Heart right ventricle (tissue), 16 donors: Measurements from ENCODE around the gene ADCY7. TPM values are rescaled to one million over a fixed set of nuclear protein-coding genes. Genes with fewer than 3 reads are reported as not detected.

ENCODE experiments used
- ATAC-seq, 8 donors: fragments of 200-7000 bp; cut with Tn5 transposase; one replicate each; pipeline ENCODE4 v1.9.1; 2020; ENCODE audit warnings: mild to moderate bottlenecking in 8 of 8, moderate library complexity in 8 of 8, moderate number of reproducible peaks in 1 of 8
- DNase-seq, 2 donors: peaks; one replicate each; pipeline ENCODE4 v3.0.0-alpha.2; 2020
- H3K27ac ChIP-seq, 10 donors: fragments of 200-600 bp; sonication (generic) in 2 of 10; one replicate each; pipeline versions ENCODE4 v1.5.0 to v1.8.0; 2020 to 2022; ENCODE audit warnings: mild to moderate bottlenecking in 3 of 10
- H3K27me3 ChIP-seq, 7 donors: fragments of 200-600 bp; one replicate each; pipeline ENCODE4 v1.8.0; 2021 to 2022; ENCODE audit warnings: mild to moderate bottlenecking in 2 of 7
- H3K36me3 ChIP-seq, 9 donors: fragments of 200-600 bp; sonication (generic) in 1 of 9; one replicate each; pipeline versions ENCODE4 v1.5.0 to v1.8.0; 2020 to 2022; ENCODE audit warnings: mild to moderate bottlenecking in 2 of 9
- H3K4me1 ChIP-seq, 9 donors: fragments of 200-600 bp; sonication (generic) in 1 of 9; one replicate each; pipeline versions ENCODE4 v1.5.0 to v1.8.0; 2020 to 2022; ENCODE audit warnings: mild to moderate bottlenecking in 4 of 9
- H3K4me3 ChIP-seq, 10 donors: fragments of 200-600 bp; sonication (generic) in 2 of 10; one replicate each; pipeline versions ENCODE4 v1.5.0 to v1.8.0; 2020 to 2022; ENCODE audit warnings: mild to moderate bottlenecking in 7 of 10, moderate library complexity in 2 of 10
- H3K9me3 ChIP-seq, 11 donors: fragments of 200-600 bp in 10 of 11; sonication (generic) in 2 of 11; one replicate each; pipeline versions ENCODE4 v1.5.0 to v1.8.0; 2013 to 2022; ENCODE audit warnings: mild to moderate bottlenecking in 2 of 11, control low read depth in 1 of 11, moderate library complexity in 1 of 11
- WGBS, 2 donors: extraction: QIAGEN DNeasy Blood & Tissue Kit; methylation state at CpG; one replicate each; pipeline ENCODE4 v1.1.7; 2013; ENCODE audit warnings: inconsistent platforms in 1 of 2; 5-methylcytosine and 5-hydroxymethylcytosine counted together
- intact Hi-C, 10 donors: fragments of 100-400 bp; cut with DNase I; formaldehyde crosslinking; loops; one replicate each; pipeline versions ENCODE4 v1.11.1 to v1.14.2; 2022
- polyA plus RNA-seq, 2 donors: library from polyadenylated mRNA; stranded (reverse); fragments of 200-250 nt; gene quantifications; one replicate each; pipeline ENCODE4 v1.2.3, GENCODE V29; 2013
- total RNA-seq, 10 donors: library from RNA; stranded (reverse); fragmentation: NEBNext Ultra II Directional in 3 of 10; extraction: Animal tissue kit (Norgen Biotek cat#: 25700) in 3 of 10; gene quantifications; one replicate each; pipeline versions ENCODE4 v1.2.1 to v1.2.4, GENCODE V29; 2021 to 2023
- TF ChIP-seq, protein P1 (sequence below), 9 donors: fragments of 200-600 bp; sonication (generic) in 2 of 9; IDR thresholded peaks; one replicate each; pipeline versions ENCODE4 v1.5.0 to v1.8.0; 2021 to 2022; ENCODE audit warnings: antibody characterized with exemption in 9 of 9, mild to moderate bottlenecking in 5 of 9, moderate library complexity in 1 of 9
- donor health status: Arrhythmogenic right ventricular cardiomyopathy.
- donor health status: ischemic (EF 13 %, LVEDD 7.1; RV severe dilation, severe dysfunction).
- donor health status: healthy with polysubstance abuse.
- donor health status: DM: no; HTN: yes; CAD: no.
- donor health status: DM: no; HTN: no; CAD: no.
- donor health status: ischemic (EF 25% LVEDD 6.9; RV normal size, moderate dysfunction).
- donor health status: ischemic (EF 25% LVEDD 5.7; RV mildly dilated, moderate dysfunction).
- donor health status: healthy.
- donor health status: DM: yes; HTN: yes; CAD: no.
- donor health status: Ischemic cardiomyopathy.
- donor health status: ischemic (EF 35%, LVEDD 5.7; RV mildly dilated, moderate dysfunction).
- donor health status: nonischemic (EF 11% LVEDD 7.7; RV severe dilation, severe dysfunction).
- donor health status: DM: yes; HTN: yes; CAD: no.
- donor health status: PGD.
- donor health status: ischemic (EF 29% LVEDD 5.4; RV normal size, mild dysfunction).
- donor health status: nonischemic (EF 23%, LVEDD 6.1; RV moderate dilation, normal function).

The ADCY7 gene
- total and polyA plus RNA-seq, 12 donors = 2.2 to 25.5 (median 4.7) TPM

DNA sequence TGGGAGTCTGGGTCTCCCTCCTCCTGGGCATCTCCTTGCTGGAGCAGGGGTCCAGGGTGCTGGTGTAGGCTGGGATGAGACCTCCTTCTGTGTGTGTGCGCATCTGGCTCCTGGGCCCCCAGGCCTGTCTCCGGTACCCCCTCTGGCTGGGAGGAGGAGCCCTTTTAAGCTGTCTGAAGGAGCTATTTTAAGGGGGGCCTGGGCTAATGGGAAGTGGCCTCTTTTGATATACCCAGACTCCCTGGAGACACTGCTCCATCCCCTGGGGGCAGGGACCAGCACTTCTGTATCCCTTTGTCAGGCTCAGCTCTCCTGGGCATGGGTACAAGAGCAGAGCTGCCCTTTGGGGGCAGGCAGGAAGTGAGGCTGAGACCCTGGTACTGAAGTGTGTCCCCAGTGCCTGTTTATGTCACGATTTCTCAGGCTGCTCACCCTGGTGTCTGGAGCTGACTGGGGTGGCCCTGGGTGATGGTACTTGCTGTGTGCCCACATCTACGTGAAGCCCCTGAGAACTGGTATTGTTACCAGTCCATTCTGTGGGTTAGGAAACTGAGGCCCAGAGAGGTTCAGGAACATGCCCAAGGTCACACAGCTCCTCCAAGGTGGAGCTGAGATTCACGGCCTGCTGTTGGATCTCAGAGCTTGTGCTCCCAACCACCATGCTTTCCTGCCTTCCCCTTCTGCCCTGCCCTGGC is 6.5 kb downstream of the ADCY7 start:
- DNase-seq (no peak), ATAC-seq (no peak)
- peak overlapping the region in 1 of 10 donors; percentile 93 for H3K27ac ChIP-seq
- intact Hi-C loops = no loop called here
- 92 to 94% methylated on average over 5 of the region's 5 CpGs for WGBS, 2 donors
- H3K36me3 ChIP-seq = no peaks in the 10 kb centered on the region
- H3K9me3 ChIP-seq = peaks cover 0 to 3% (median 0%) of the 10 kb centered on the region in 11 donors
- no peak overlapping the region for H3K4me3 ChIP-seq
- H3K27me3 ChIP-seq = no peaks in the 10 kb centered on the region
- TF ChIP-seq, protein P1, sequence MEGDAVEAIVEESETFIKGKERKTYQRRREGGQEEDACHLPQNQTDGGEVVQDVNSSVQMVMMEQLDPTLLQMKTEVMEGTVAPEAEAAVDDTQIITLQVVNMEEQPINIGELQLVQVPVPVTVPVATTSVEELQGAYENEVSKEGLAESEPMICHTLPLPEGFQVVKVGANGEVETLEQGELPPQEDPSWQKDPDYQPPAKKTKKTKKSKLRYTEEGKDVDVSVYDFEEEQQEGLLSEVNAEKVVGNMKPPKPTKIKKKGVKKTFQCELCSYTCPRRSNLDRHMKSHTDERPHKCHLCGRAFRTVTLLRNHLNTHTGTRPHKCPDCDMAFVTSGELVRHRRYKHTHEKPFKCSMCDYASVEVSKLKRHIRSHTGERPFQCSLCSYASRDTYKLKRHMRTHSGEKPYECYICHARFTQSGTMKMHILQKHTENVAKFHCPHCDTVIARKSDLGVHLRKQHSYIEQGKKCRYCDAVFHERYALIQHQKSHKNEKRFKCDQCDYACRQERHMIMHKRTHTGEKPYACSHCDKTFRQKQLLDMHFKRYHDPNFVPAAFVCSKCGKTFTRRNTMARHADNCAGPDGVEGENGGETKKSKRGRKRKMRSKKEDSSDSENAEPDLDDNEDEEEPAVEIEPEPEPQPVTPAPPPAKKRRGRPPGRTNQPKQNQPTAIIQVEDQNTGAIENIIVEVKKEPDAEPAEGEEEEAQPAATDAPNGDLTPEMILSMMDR (IDR thresholded peaks at IDR 0.05) = no peak
- H3K4me1 ChIP-seq = peaks cover 0 to 78% (median 0%) of the 10 kb centered on the region in 9 donors

DNA sequence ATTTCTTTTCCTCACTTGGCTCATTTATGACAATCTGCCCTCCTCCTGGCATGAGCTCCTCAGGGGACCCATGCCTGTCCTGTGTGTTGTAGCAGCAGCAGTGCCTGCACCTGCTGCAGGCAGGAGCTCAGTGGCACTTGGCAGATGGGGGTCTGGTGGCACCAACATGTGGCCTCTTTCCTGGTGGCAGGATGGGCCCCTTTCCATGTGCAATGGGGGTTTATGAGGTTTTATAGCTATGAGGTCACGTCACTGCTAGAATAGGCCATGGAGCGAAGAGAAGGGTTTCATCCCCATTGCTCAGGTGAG is 7.0 kb downstream of the ADCY7 start:
- Histone ChIP-seq H3K9me3 (peaks cover 0 to 3% (median 0%) of the 10 kb centered on the region in 11 donors), H3K36me3 (no peaks in the 10 kb centered on the region), H3K27ac (peak overlapping the region in 1 of 10 donors; percentile 93), H3K27me3 (no peaks in the 10 kb centered on the region), H3K4me3 (peak overlapping the region in 1 of 10 donors; percentile 55), H3K4me1 (peaks cover 0 to 78% (median 0%) of the 10 kb centered on the region in 9 donors)
- ATAC-seq (no peak), DNase-seq (no peak)
- intact Hi-C loops = no loop called here
- WGBS, 2 donors = 94 to 97% methylated on average over 2 of the region's 2 CpGs
- TF ChIP-seq, protein P1 (IDR thresholded peaks at IDR 0.05) = no peak

DNA sequence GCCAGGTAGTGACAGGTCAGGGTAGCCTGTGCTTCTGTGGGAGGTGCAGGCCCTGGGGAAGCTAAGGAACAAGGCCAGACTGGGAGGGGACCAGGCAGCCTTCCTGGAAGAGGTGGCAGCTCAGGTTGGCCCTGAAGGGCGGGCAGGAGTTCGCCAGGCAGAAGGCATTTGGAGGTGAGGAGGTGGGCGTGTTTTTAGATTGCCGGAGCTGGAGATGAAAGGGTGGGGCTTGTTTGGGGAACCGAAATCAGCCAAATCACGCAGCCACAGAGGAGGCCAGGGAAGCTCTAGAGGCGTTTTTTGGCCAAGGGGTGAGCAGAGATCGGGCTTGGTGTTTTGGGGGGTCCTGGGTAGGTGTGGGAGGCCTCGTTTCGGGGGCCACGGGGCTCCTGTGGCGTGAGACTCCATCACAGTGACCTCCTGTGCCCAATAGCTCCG is 7.6 kb downstream of the ADCY7 start:
- Histone ChIP-seq H3K4me3 (peak overlapping the region in 6 of 10 donors; percentile 32 to 55 (median 34)), H3K4me1 (peaks cover 0 to 79% (median 0%) of the 10 kb centered on the region in 9 donors), H3K36me3 (no peaks in the 10 kb centered on the region), H3K9me3 (peaks cover 0 to 4% (median 0%) of the 10 kb centered on the region in 11 donors), H3K27ac (peak overlapping the region in 8 of 10 donors; percentile 4 to 93 (median 46)), H3K27me3 (no peaks in the 10 kb centered on the region)
- WGBS, 2 donors = 80 to 82% methylated on average over 13 of the region's 13 CpGs
- ATAC-seq (peak in 3 of 8 donors; percentile 18 to 59 (median 40)), DNase-seq (no peak)
- TF ChIP-seq, protein P1 (IDR thresholded peaks at IDR 0.05) = no peak
- intact Hi-C loops = no loop called here

DNA sequence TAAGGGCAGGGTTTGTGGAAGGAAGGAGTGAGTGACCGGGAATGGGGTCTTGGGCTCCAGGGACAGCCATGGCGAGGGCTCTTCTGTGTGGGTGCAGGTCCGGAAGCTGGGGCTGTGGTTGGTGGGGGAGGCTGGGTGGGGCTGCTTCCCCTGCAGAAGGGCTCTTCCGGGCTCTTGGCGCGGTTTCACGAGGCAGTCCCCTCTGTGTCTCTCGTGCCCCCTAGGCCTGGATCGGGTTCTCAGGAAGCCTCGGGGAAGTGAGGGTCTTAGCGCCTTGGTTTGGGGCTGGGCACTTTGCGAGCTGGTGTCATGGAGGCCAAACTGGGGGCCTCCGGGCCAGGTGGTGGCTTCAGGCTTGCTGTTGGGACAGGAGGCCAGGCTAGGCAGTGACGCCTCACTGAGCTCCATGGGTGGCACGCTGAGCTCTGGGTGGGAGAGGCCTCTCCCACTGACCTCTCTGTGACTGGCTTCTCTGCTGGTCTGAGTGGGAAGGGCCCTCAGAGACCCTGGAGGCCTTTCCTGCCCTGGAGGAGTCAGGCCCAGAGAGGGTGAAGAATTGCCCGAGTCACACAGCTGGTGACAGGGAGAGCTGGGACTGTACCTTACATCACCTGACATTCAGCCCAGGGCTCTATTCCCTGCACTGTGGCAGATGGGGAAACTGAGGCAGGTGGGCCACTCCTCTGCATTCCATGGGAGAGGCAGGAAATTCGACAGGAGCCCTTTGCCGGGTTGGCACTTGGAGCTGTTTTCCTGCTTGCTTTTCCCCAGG is 8.2 kb downstream of the ADCY7 start:
- intact Hi-C loops = no loop called here
- ATAC-seq (peak in 2 of 8 donors; percentile 14 to 23), DNase-seq (no peak)
- Histone ChIP-seq H3K27me3 (no peaks in the 10 kb centered on the region), H3K4me3 (peak overlapping the region in 8 of 10 donors; percentile 4 to 55 (median 32)), H3K27ac (peak overlapping the region in 8 of 10 donors; percentile 4 to 93 (median 46)), H3K9me3 (peaks cover 0 to 4% (median 0%) of the 10 kb centered on the region in 11 donors), H3K36me3 (no peaks in the 10 kb centered on the region), H3K4me1 (peaks cover 0 to 85% (median 0%) of the 10 kb centered on the region in 9 donors)
- TF ChIP-seq, protein P1 (IDR thresholded peaks at IDR 0.05) = no peak
- WGBS, 2 donors = 78 to 79% methylated on average over 18 of the region's 18 CpGs
